B cell (primary cell): Measurements from ENCODE around the gene HTT. TPM values are rescaled to one million over a fixed set of nuclear protein-coding genes. Genes with fewer than 3 reads are reported as not detected.

Experiments used
- ATAC-seq: fragments of 200-7000 bp; cut with Tn5 transposase; one replicate; pipeline ENCODE4 v1.10.0; 2021; ENCODE audit warnings: low read depth, mild to moderate bottlenecking, moderate number of reproducible peaks, moderate library complexity
- CTCF ChIA-PET: fragments of 350-600 bp; sonication (Branson Sonifier 250); formaldehyde crosslinking; loops from one replicate; lab custom pipeline; 2021; ENCODE audit warnings: antibody characterized with exemption, inconsistent platforms; lab: Charles Lee
- POLR2A ChIA-PET: fragments of 350-600 bp; sonication (Branson Sonifier 250); formaldehyde crosslinking; loops from one replicate; lab custom pipeline; 2021; ENCODE audit warnings: antibody characterized with exemption; lab: Charles Lee
- DNase-seq: peaks from one replicate; pipeline ENCODE4 v3.0.0; 2013
- H2AFZ ChIP-seq: 2 replicates; pipeline ENCODE4 v1.6.1; 2012; ENCODE audit warnings: mild to moderate bottlenecking, low read depth, low read length; ENCODE audit not compliant: insufficient read depth, poor library complexity, severe bottlenecking
- H3K27ac ChIP-seq, 2 donors: 1 replicate in 1 of 2; 2 replicates in 1 of 2; pipeline ENCODE4 v1.5.1; 2012 to 2013; ENCODE audit warnings: low read length in 2 of 2, mild to moderate bottlenecking in 2 of 2, moderate library complexity in 1 of 2
- H3K27me3 ChIP-seq, 4 experiments: fragments of 200-600 bp in 1 of 4; sonication (generic) in 1 of 4; replicated peaks in 1 of 4; 1 replicate in 2 of 4; 2 replicates in 2 of 4; pipeline versions ENCODE4 v1.6.1 to v1.7.0; 2013 to 2016; ENCODE audit warnings: low read length in 3 of 4, mild to moderate bottlenecking in 2 of 4, mixed read lengths in 1 of 4, moderate library complexity in 1 of 4; ENCODE audit not compliant: insufficient read depth in 4 of 4, control insufficient read depth in 3 of 4; ENCODE audit errors: control extremely low read depth in 1 of 4
- H3K36me3 ChIP-seq, 2 experiments: replicated peaks in 1 of 2; 1 replicate in 1 of 2; 2 replicates in 1 of 2; pipeline versions ENCODE4 v1.6.1 to v1.7.1; 2013; ENCODE audit warnings: low read length in 1 of 2; ENCODE audit not compliant: insufficient read depth in 2 of 2, control insufficient read depth in 1 of 2; ENCODE audit errors: control extremely low read depth in 1 of 2, extremely low read depth in 1 of 2
- H3K4me1 ChIP-seq, 2 donors: fragments of 200-600 bp in 1 of 2; sonication (generic) in 1 of 2; 1 replicate in 1 of 2; 2 replicates in 1 of 2; pipeline versions ENCODE4 v1.5.1 to v1.6.1; 2013 to 2017; ENCODE audit warnings: low read length in 2 of 2; ENCODE audit not compliant: control insufficient read depth in 2 of 2, insufficient read depth in 2 of 2
- H3K4me2 ChIP-seq: replicated peaks from 2 replicates; pipeline ENCODE3; 2012; ENCODE audit warnings: mild to moderate bottlenecking, low read depth, low read length; ENCODE audit not compliant: poor library complexity, severe bottlenecking
- H3K4me3 ChIP-seq, 5 experiments: fragments of 200-600 bp in 1 of 5; sonication (generic) in 1 of 5; 1 replicate in 3 of 5; 2 replicates in 2 of 5; pipeline versions ENCODE4 v1.5.1 to v1.7.0; 2011 to 2016; ENCODE audit warnings: low read length in 4 of 5, mild to moderate bottlenecking in 4 of 5, low read depth in 2 of 5, control low read depth in 1 of 5, moderate library complexity in 1 of 5; ENCODE audit not compliant: insufficient read depth in 1 of 5; ENCODE audit errors: control extremely low read depth in 1 of 5, extremely low read depth in 1 of 5
- H3K79me2 ChIP-seq: fragments of 200-600 bp; sonication (generic); one replicate; pipeline ENCODE4 v1.6.0; 2016; ENCODE audit warnings: low read length; ENCODE audit not compliant: control insufficient read depth, insufficient read depth
- H3K9ac ChIP-seq: fragments of 200-600 bp; sonication (generic); 2 replicates; pipeline ENCODE4 v1.6.1; 2017; ENCODE audit warnings: mild to moderate bottlenecking, low read length, moderate library complexity
- H3K9me3 ChIP-seq, 3 donors: one replicate each; pipeline versions ENCODE4 v1.6.1 to v1.7.1; 2013; ENCODE audit warnings: low read length in 2 of 3; ENCODE audit not compliant: control insufficient read depth in 2 of 3, insufficient read depth in 1 of 3; ENCODE audit errors: control extremely low read depth in 1 of 3
- H4K20me1 ChIP-seq: 2 replicates; pipeline ENCODE4 v1.6.0; 2012; ENCODE audit warnings: mild to moderate bottlenecking, low read length; ENCODE audit not compliant: insufficient read depth, control insufficient read depth, poor library complexity, severe bottlenecking
- H3K27ac Mint-ChIP-seq: one replicate; pipeline ENCODE4 v1.8.0; 2021; ENCODE audit warnings: mixed read lengths
- H3K27me3 Mint-ChIP-seq: one replicate; pipeline ENCODE4 v1.8.0; 2021; ENCODE audit warnings: mixed read lengths
- H3K4me1 Mint-ChIP-seq: one replicate; pipeline ENCODE4 v1.8.0; 2021; ENCODE audit warnings: mixed read lengths
- H3K4me3 Mint-ChIP-seq: one replicate; pipeline ENCODE4 v1.8.0; 2021; ENCODE audit warnings: mixed read lengths
- H3K9me3 Mint-ChIP-seq: one replicate; pipeline ENCODE4 v1.8.0; 2022; ENCODE audit warnings: mixed read lengths; ENCODE audit not compliant: insufficient read depth
- EZH2 ChIP-seq: IDR thresholded peaks from 2 replicates; pipeline ENCODE4 v1.6.1; 2012; ENCODE audit warnings: borderline replicate concordance, low read depth, mild to moderate bottlenecking, moderate library complexity, low read length; ENCODE audit not compliant: insufficient read depth, poor library complexity, severe bottlenecking
- WGBS: methylation state at CpG from one replicate; pipeline ENCODE4 v1.1.5; 2013; ENCODE audit warnings: missing lambda C conversion rate; ENCODE audit not compliant: insufficient coverage; 5-methylcytosine and 5-hydroxymethylcytosine counted together
- intact Hi-C: fragments of 100-400 bp; cut with micrococcal nuclease; formaldehyde crosslinking; loops from one replicate; pipeline ENCODE4 v1.10.0; 2022
- polyA plus RNA-seq: library from polyadenylated mRNA; depleted of rRNA; stranded (reverse); fragments of >200 nt; gene quantifications from 2 replicates; pipeline ENCODE4 v1.2.3, GENCODE V29; 2012
- total RNA-seq, 2 donors: library from RNA; stranded (reverse); fragments of 120-200 nt in 1 of 2; gene quantifications; 1 replicate in 1 of 2; 2 replicates in 1 of 2; pipeline versions ENCODE4 v1.2.3 to v1.2.4, GENCODE V29; 2013 to 2022
- TF ChIP-seq, protein P1 (sequence below): fragments of 200-600 bp; IDR thresholded peaks from one replicate; pipeline ENCODE4 v1.8.0; 2022; ENCODE audit warnings: antibody characterized with exemption, mild to moderate bottlenecking

HTT gene
- total and polyA plus RNA-seq, 2 donors (not counting 1 experiment from before 2014, with no cell fraction given) = 52.8 to 195 TPM

- H3K4me1 Mint-ChIP-seq = peaks cover 2% of the 10 kb centered on the region
- H3K79me2 ChIP-seq = no peaks in the 10 kb centered on the region
- H3K27ac Mint-ChIP-seq = no peak overlapping the region
- TF ChIP-seq, protein P1, sequence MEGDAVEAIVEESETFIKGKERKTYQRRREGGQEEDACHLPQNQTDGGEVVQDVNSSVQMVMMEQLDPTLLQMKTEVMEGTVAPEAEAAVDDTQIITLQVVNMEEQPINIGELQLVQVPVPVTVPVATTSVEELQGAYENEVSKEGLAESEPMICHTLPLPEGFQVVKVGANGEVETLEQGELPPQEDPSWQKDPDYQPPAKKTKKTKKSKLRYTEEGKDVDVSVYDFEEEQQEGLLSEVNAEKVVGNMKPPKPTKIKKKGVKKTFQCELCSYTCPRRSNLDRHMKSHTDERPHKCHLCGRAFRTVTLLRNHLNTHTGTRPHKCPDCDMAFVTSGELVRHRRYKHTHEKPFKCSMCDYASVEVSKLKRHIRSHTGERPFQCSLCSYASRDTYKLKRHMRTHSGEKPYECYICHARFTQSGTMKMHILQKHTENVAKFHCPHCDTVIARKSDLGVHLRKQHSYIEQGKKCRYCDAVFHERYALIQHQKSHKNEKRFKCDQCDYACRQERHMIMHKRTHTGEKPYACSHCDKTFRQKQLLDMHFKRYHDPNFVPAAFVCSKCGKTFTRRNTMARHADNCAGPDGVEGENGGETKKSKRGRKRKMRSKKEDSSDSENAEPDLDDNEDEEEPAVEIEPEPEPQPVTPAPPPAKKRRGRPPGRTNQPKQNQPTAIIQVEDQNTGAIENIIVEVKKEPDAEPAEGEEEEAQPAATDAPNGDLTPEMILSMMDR = no peak
- TF ChIP-seq EZH2 = no peak
- H3K9me3 Mint-ChIP-seq = no peaks in the 10 kb centered on the region
- H3K27ac ChIP-seq = no peak overlapping the region
- ChIA-PET CTCF (no interaction called here), POLR2A (no interaction called here)
- H2AFZ ChIP-seq = no peak overlapping the region
- H3K27me3 Mint-ChIP-seq = no peaks in the 10 kb centered on the region
- H3K9ac ChIP-seq = no peak overlapping the region
- intact Hi-C loops = no loop called here
- DNase-seq (no peak), ATAC-seq (no peak)
- H3K4me1 ChIP-seq = no peaks in the 10 kb centered on the region
- no peak overlapping the region for H3K4me2 ChIP-seq
- H4K20me1 ChIP-seq = no peaks in the 10 kb centered on the region
- 100% methylated on average over 3 of the region's 11 CpGs for WGBS
- H3K9me3 ChIP-seq = no peaks in the 10 kb centered on the region
- no peaks in the 10 kb centered on the region for H3K27me3 ChIP-seq
- H3K4me3 Mint-ChIP-seq = no peak overlapping the region
- peaks cover 0 to 92% of the 10 kb centered on the region in 2 experiments for H3K36me3 ChIP-seq
- H3K4me3 ChIP-seq = no peak overlapping the region
Measured at GRCh38 chr4:3176367-3177229, 102.1 kb downstream of the HTT start.

DNA sequence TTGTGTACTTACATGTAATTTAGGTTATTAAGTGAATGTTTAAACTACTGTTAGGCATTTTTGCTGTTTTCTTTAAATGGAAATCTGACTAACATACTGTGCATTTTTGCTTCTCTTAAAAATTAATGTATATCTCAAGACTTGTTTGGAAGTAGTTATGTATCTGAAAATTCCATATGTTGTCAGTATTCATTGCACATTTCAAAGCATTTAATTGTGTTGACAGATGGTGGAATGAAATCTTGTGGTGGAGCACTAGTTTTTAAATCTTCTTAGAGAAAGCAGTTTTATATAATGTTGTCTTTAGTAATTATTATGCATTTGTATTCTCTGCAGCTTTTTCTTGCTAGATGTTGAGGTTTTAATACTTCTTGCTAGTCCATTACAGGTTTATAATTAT is 102.9 kb downstream of the HTT start:
- intact Hi-C loops = no loop called here
- POLR2A ChIA-PET = no interaction called here

More for the DNA sequence above, 102.9 kb downstream of the HTT start:
- H3K79me2 ChIP-seq = no peaks in the 10 kb centered on the region
- H3K4me3 Mint-ChIP-seq = no peak overlapping the region
- ATAC-seq (no peak), DNase-seq (no peak)
- no peak overlapping the region for H3K4me3 ChIP-seq
- no peaks in the 10 kb centered on the region for H3K9me3 ChIP-seq
- no peak overlapping the region for H2AFZ ChIP-seq
- TF ChIP-seq, protein P1 = no peak
- no peak for TF ChIP-seq EZH2
- no peak overlapping the region for H3K9ac ChIP-seq
- H3K27me3 Mint-ChIP-seq = no peaks in the 10 kb centered on the region
- H3K27me3 ChIP-seq = no peaks in the 10 kb centered on the region
- H3K27ac Mint-ChIP-seq = no peak overlapping the region
- peaks cover 2% of the 10 kb centered on the region for H3K4me1 Mint-ChIP-seq
- H3K9me3 Mint-ChIP-seq = no peaks in the 10 kb centered on the region
- H3K36me3 ChIP-seq = peaks cover 3 to 92% of the 10 kb centered on the region in 2 experiments
- H3K27ac ChIP-seq = no peak overlapping the region
- H3K4me2 ChIP-seq = no peak overlapping the region
- CTCF ChIA-PET = no interaction called here
- H3K4me1 ChIP-seq = no peaks in the 10 kb centered on the region
- no peaks in the 10 kb centered on the region for H4K20me1 ChIP-seq
